Measurements from ENCODE around the gene SSBP3. TPM values are rescaled to one million over a fixed set of nuclear protein-coding genes. Genes with fewer than 3 reads are reported as not detected.

The SSBP3 gene
- polyA plus RNA-seq, 1 donor (not counting 4 experiments of a cell fraction or from before 2014, with no cell fraction given): 16.9 TPM

DNA sequence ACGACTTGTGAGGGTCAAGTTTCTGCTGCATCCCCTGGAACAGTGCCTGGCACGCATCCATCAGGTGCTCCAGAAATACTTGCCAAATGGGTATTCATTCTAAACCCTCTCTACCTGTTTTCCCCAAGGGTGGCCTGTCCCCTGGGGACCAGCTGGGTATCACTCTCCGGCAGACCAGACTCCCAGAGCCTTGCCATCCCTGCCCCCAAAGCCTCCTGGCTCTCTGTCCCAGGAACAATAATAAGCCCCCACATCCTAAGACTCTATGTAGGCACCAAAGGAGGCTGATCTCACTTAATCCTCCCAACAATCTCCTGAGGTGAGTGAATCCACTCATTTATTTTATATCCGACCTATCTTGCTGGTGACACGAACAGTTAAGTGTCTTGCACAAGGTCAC lies 109.5 kb downstream of the SSBP3 start:
- no peak overlapping the region for H3K4me3 ChIP-seq (ENCODE audit: control insufficient read depth in 2 of 3, extremely low read depth in 1 of 3, insufficient read depth in 2 of 3, low read depth in 1 of 3, low read length in 3 of 3)
- no peak for DNase-seq (ENCODE audit: low read depth, low spot score)
- H3K4me1 ChIP-seq (ENCODE audit: control insufficient read depth, extremely low read depth, insufficient read depth, low read length): peaks cover 9% of the 10 kb centered on the region
- H3K9ac ChIP-seq (ENCODE audit: control insufficient read depth, extremely low read depth, insufficient read depth, low read length): no peak overlapping the region
- no peaks in the 10 kb centered on the region for H3K36me3 ChIP-seq (ENCODE audit: control insufficient read depth in 2 of 2, extremely low read depth in 1 of 2, insufficient read depth in 2 of 2, low read length in 2 of 2)
- H3K9me1 ChIP-seq (ENCODE audit: control insufficient read depth, extremely low read depth, insufficient read depth, low read length): peaks cover 2% of the 10 kb centered on the region
- H3K27me3 ChIP-seq (ENCODE audit: control insufficient read depth, extremely low read depth, insufficient read depth, low read length): no peaks in the 10 kb centered on the region
- H4K20me1 ChIP-seq (ENCODE audit: control insufficient read depth, extremely low read depth, insufficient read depth, low read length): no peaks in the 10 kb centered on the region
- no peak overlapping the region for H3K4me2 ChIP-seq (ENCODE audit: control insufficient read depth, extremely low read depth, insufficient read depth, low read depth, low read length)
- H3K9me3 ChIP-seq (ENCODE audit: control insufficient read depth, low read depth, low read length): no peaks in the 10 kb centered on the region
- no peak overlapping the region for H2AFZ ChIP-seq (ENCODE audit: control insufficient read depth, low read length)
- TF ChIP-seq EZH2 (IDR thresholded peaks at IDR 0.05; ENCODE audit: low read length): no peak
- TF ChIP-seq, protein P1, sequence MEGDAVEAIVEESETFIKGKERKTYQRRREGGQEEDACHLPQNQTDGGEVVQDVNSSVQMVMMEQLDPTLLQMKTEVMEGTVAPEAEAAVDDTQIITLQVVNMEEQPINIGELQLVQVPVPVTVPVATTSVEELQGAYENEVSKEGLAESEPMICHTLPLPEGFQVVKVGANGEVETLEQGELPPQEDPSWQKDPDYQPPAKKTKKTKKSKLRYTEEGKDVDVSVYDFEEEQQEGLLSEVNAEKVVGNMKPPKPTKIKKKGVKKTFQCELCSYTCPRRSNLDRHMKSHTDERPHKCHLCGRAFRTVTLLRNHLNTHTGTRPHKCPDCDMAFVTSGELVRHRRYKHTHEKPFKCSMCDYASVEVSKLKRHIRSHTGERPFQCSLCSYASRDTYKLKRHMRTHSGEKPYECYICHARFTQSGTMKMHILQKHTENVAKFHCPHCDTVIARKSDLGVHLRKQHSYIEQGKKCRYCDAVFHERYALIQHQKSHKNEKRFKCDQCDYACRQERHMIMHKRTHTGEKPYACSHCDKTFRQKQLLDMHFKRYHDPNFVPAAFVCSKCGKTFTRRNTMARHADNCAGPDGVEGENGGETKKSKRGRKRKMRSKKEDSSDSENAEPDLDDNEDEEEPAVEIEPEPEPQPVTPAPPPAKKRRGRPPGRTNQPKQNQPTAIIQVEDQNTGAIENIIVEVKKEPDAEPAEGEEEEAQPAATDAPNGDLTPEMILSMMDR (optimal IDR thresholded peaks at IDR 0.05 in 1 of 3, IDR thresholded peaks at IDR 0.05 in 1 of 3, conservative IDR thresholded peaks at IDR 0.05 in 1 of 3; ENCODE audit: extremely low read depth in 1 of 3, insufficient read depth in 2 of 3, low read length in 3 of 3): no peak
- dilution Hi-C loops (cut with MboI; ENCODE audit: extremely low pct_ligation_motif_present, low sequenced_read_pairs): no loop called here
- no peak overlapping the region for H3K27ac ChIP-seq (ENCODE audit: control insufficient read depth, insufficient read depth, low read length)
- FAIRE-seq: no peak
- H3K79me2 ChIP-seq (ENCODE audit: control insufficient read depth, insufficient read depth, low read length): peaks cover 8% of the 10 kb centered on the region

DNA sequence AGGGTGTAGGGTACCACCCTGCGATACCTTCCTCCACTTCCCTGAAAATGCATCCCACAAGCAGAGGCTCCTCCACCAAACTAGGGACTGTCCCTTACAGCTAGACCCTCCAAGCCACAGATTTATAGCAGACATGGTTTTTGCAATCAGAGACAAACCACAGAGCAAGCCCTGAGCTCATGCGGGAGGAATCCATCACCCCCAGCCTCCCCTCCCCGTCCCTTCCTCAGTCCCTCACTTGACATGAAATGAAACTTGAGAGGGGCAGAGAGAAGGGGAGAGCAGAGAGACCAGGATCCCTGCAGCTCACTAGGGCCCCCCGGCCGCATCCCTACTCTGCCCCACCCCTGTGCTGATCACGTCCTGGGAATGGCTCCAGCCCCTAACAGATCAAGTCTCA lies 111.3 kb downstream of the SSBP3 start:
- peaks cover 2% of the 10 kb centered on the region for H3K9me1 ChIP-seq (ENCODE audit: control insufficient read depth, extremely low read depth, insufficient read depth, low read length)
- peaks cover 18% of the 10 kb centered on the region for H3K4me1 ChIP-seq (ENCODE audit: control insufficient read depth, extremely low read depth, insufficient read depth, low read length)
- dilution Hi-C loops (cut with MboI; ENCODE audit: extremely low pct_ligation_motif_present, low sequenced_read_pairs): no loop called here
- no peak for TF ChIP-seq EZH2 (IDR thresholded peaks at IDR 0.05; ENCODE audit: low read length)
- TF ChIP-seq, protein P1 (optimal IDR thresholded peaks at IDR 0.05 in 1 of 3, IDR thresholded peaks at IDR 0.05 in 1 of 3, conservative IDR thresholded peaks at IDR 0.05 in 1 of 3; ENCODE audit: extremely low read depth in 1 of 3, insufficient read depth in 2 of 3, low read length in 3 of 3): no peak
- no peaks in the 10 kb centered on the region for H3K9me3 ChIP-seq (ENCODE audit: control insufficient read depth, low read depth, low read length)
- no peak overlapping the region for H3K4me2 ChIP-seq (ENCODE audit: control insufficient read depth, extremely low read depth, insufficient read depth, low read depth, low read length)
- FAIRE-seq (no peak), DNase-seq (ENCODE audit: low read depth, low spot score) (no peak)
- H4K20me1 ChIP-seq (ENCODE audit: control insufficient read depth, extremely low read depth, insufficient read depth, low read length): no peaks in the 10 kb centered on the region
- no peak overlapping the region for H3K9ac ChIP-seq (ENCODE audit: control insufficient read depth, extremely low read depth, insufficient read depth, low read length)
- no peak overlapping the region for H3K27ac ChIP-seq (ENCODE audit: control insufficient read depth, insufficient read depth, low read length)
- H2AFZ ChIP-seq (ENCODE audit: control insufficient read depth, low read length): no peak overlapping the region
- no peak overlapping the region for H3K4me3 ChIP-seq (ENCODE audit: control insufficient read depth in 2 of 3, extremely low read depth in 1 of 3, insufficient read depth in 2 of 3, low read depth in 1 of 3, low read length in 3 of 3)
- peaks cover 2% of the 10 kb centered on the region for H3K79me2 ChIP-seq (ENCODE audit: control insufficient read depth, insufficient read depth, low read length)
- H3K27me3 ChIP-seq (ENCODE audit: control insufficient read depth, extremely low read depth, insufficient read depth, low read length): no peaks in the 10 kb centered on the region
- H3K36me3 ChIP-seq (ENCODE audit: control insufficient read depth in 2 of 2, extremely low read depth in 1 of 2, insufficient read depth in 2 of 2, low read length in 2 of 2): no peaks in the 10 kb centered on the region
